ENCODE measurements around the gene SHISA8.

SHISA8 gene

GRCh38 chr22:41946629-41947423 lies 32.0 kb upstream of the SHISA8 start, which contains the start of gene CENPM:
Gene CENPM (minus strand): TSS chr22:41947152. CDS start chr22:41947076, 76 bp downstream.
- H3K4me2 ChIP-seq (ENCODE audit: low read depth, low read length, poor library complexity, severe bottlenecking), result peak within 1 kb of the TSS; percentile 93
- H3K9me3 ChIP-seq (ENCODE audit: insufficient read depth, low read length), result no peaks in the 10 kb centered on the region
- H3K79me2 ChIP-seq (ENCODE audit: insufficient read depth, low read length), result peaks cover 23% of the 10 kb centered on the region
- no peaks in the 10 kb centered on the region for H3K27me3 ChIP-seq (ENCODE audit: low read length)
- no peaks in the 10 kb centered on the region for H3K9me2 ChIP-seq (replicated peaks; ENCODE audit: insufficient read depth, low read length)
- H3K9ac ChIP-seq (ENCODE audit: low read length), result peak within 1 kb of the TSS; percentile 98
- H3K36me3 ChIP-seq (ENCODE audit: low read length), result peaks cover 11% of the 10 kb centered on the region
- H3K4me3 ChIP-seq (ENCODE audit: insufficient read depth, low read length, poor library complexity, severe bottlenecking), result peak within 1 kb of the TSS; percentile 85
- no peaks in the 10 kb centered on the region for H4K20me1 ChIP-seq (ENCODE audit: low read depth, low read length)
- H3K27ac ChIP-seq (ENCODE audit: low read depth, low read length), result peak within 1 kb of the TSS; percentile 92
- TF ChIP-seq CTCF (IDR thresholded peaks at IDR 0.05; ENCODE audit: insufficient read depth, low read length, poor library complexity, severe bottlenecking), result no peak
- TF ChIP-seq EZH2phosphoT487 (conservative IDR thresholded peaks at IDR 0.05; ENCODE audit: low read length), result no peak
- peak within 1 kb of the TSS; percentile 13 for H2AFZ ChIP-seq (ENCODE audit: low read depth, low read length, severe bottlenecking)
- H3F3A ChIP-seq (ENCODE audit: insufficient read depth), result peaks cover 22% of the 10 kb centered on the region

- Histone ChIP-seq H3K79me2 (ENCODE audit: insufficient read depth, low read length) (peaks cover 23% of the 10 kb centered on the region), H3K27me3 (ENCODE audit: low read length) (no peaks in the 10 kb centered on the region), H4K20me1 (ENCODE audit: low read depth, low read length) (no peaks in the 10 kb centered on the region), H3K4me3 (ENCODE audit: insufficient read depth, low read length, poor library complexity, severe bottlenecking) (no peak overlapping the region), H3K4me2 (ENCODE audit: low read depth, low read length, poor library complexity, severe bottlenecking) (peak overlapping the region; percentile 6), H2AFZ (ENCODE audit: low read depth, low read length, severe bottlenecking) (no peak overlapping the region), H3F3A (ENCODE audit: insufficient read depth) (peaks cover 53% of the 10 kb centered on the region), H3K36me3 (ENCODE audit: low read length) (peaks cover 17% of the 10 kb centered on the region), H3K27ac (ENCODE audit: low read depth, low read length) (0 out of 2 replicates have a peak overlapping the region, but pooled peaks have one; percentile 11), H3K9me3 (ENCODE audit: insufficient read depth, low read length) (no peaks in the 10 kb centered on the region), H3K9ac (ENCODE audit: low read length) (no peak overlapping the region; the same call in 1 of the 2 replicates), H3K9me2 (replicated peaks; ENCODE audit: insufficient read depth, low read length) (no peaks in the 10 kb centered on the region)
- no peak for TF ChIP-seq CTCF (IDR thresholded peaks at IDR 0.05; ENCODE audit: insufficient read depth, low read length, poor library complexity, severe bottlenecking)
- no peak for TF ChIP-seq EZH2phosphoT487 (conservative IDR thresholded peaks at IDR 0.05; ENCODE audit: low read length)
Measured at GRCh38 chr22:41943661-41944209, 28.9 kb upstream of the SHISA8 start.

- no peak overlapping the region for H3K4me3 ChIP-seq (ENCODE audit: insufficient read depth, low read length, poor library complexity, severe bottlenecking)
- H4K20me1 ChIP-seq (ENCODE audit: low read depth, low read length), result no peaks in the 10 kb centered on the region
- H3K27ac ChIP-seq (ENCODE audit: low read depth, low read length), result peak overlapping the region; percentile 93
- TF ChIP-seq EZH2phosphoT487 (conservative IDR thresholded peaks at IDR 0.05; ENCODE audit: low read length) (no peak), CTCF (IDR thresholded peaks at IDR 0.05; ENCODE audit: insufficient read depth, low read length, poor library complexity, severe bottlenecking) (peak; percentile 72)
- H3K4me2 ChIP-seq (ENCODE audit: low read depth, low read length, poor library complexity, severe bottlenecking), result peak overlapping the region; percentile 57
- no peak overlapping the region for H2AFZ ChIP-seq (ENCODE audit: low read depth, low read length, severe bottlenecking)
- H3F3A ChIP-seq (ENCODE audit: insufficient read depth), result peaks cover 74% of the 10 kb centered on the region
- no peaks in the 10 kb centered on the region for H3K9me2 ChIP-seq (replicated peaks; ENCODE audit: insufficient read depth, low read length)
- H3K9me3 ChIP-seq (ENCODE audit: insufficient read depth, low read length), result no peaks in the 10 kb centered on the region
- H3K79me2 ChIP-seq (ENCODE audit: insufficient read depth, low read length), result peaks cover 18% of the 10 kb centered on the region
- H3K36me3 ChIP-seq (ENCODE audit: low read length), result peaks cover 17% of the 10 kb centered on the region
- H3K27me3 ChIP-seq (ENCODE audit: low read length), result no peaks in the 10 kb centered on the region
- H3K9ac ChIP-seq (ENCODE audit: low read length), result peak overlapping the region; percentile 32
Measured at GRCh38 chr22:41940832-41941765, 26.2 kb upstream of the SHISA8 start.

Measured in SU-DHL-6 (cell line).